ENCODE results near the gene GDF10. TPM values are rescaled to one million over a fixed set of nuclear protein-coding genes. Genes with fewer than 3 reads are reported as not detected.
A peak's percentile ranks its signal among the peaks of the same experiment; 100 is the strongest.

Gene GDF10
- total and polyA plus RNA-seq, 4 donors = 2.3 to 34.7 (median 16.6) TPM

- 85 to 90% methylated on average over 5 of the region's 5 CpGs for WGBS, 2 donors
- peaks cover 0 to 7% (median 5%) of the 10 kb centered on the region in 3 donors for H3K27me3 ChIP-seq (ENCODE audit: control insufficient read depth in 3 of 3, insufficient read depth in 3 of 3, low read length in 2 of 3)
- no peak for TF ChIP-seq CTCF (IDR thresholded peaks at IDR 0.05; ENCODE audit: control extremely low read depth, extremely low read depth)
Observed at GRCh38 chr10:47295411-47295810, 4.6 kb upstream of the GDF10 start.

GRCh38 chr10:47296156-47296894, 3.7 kb upstream of the GDF10 start:
- H3K4me1 ChIP-seq (ENCODE audit: control insufficient read depth in 5 of 5, insufficient read depth in 5 of 5, low read length in 5 of 5) = peaks cover 0 to 51% (median 21%) of the 10 kb centered on the region in 5 donors
- H3K4me3 ChIP-seq = no peak overlapping the region
- H3K36me3 ChIP-seq (ENCODE audit: control insufficient read depth in 4 of 4, insufficient read depth in 4 of 4, low read length in 4 of 4) = peaks cover 0 to 9% (median 0%) of the 10 kb centered on the region in 4 donors
- TF ChIP-seq CTCF (IDR thresholded peaks at IDR 0.05; ENCODE audit: control extremely low read depth, extremely low read depth) = no peak
- H3K27ac ChIP-seq (ENCODE audit: low read depth in 1 of 2, low read length in 1 of 2) = no peak overlapping the region
- H3K9me3 ChIP-seq (ENCODE audit: control insufficient read depth in 4 of 4, insufficient read depth in 3 of 4, low read length in 3 of 4) = peaks cover 0 to 3% (median 0%) of the 10 kb centered on the region in 4 donors
- ATAC-seq (ENCODE audit: insufficient read depth, low FRiP score) (no peak), DNase-seq (peak in 2 of 3 donors; percentile 65 to 77)
- H3K27me3 ChIP-seq (ENCODE audit: control insufficient read depth in 3 of 3, insufficient read depth in 3 of 3, low read length in 2 of 3) = peaks cover 0 to 12% (median 9%) of the 10 kb centered on the region in 3 donors
- WGBS, 2 donors = 39 to 43% methylated on average over 12 of the region's 12 CpGs
- no peak overlapping the region for H3K9ac ChIP-seq (ENCODE audit: insufficient read depth in 1 of 2, low read length in 2 of 2)

More at GRCh38 chr10:47295411-47295810, 4.6 kb upstream of the GDF10 start:
- H3K36me3 ChIP-seq (ENCODE audit: control insufficient read depth in 4 of 4, insufficient read depth in 4 of 4, low read length in 4 of 4) = peaks cover 0 to under 1% (median 0%) of the 10 kb centered on the region in 4 donors
- no peak for ATAC-seq (ENCODE audit: insufficient read depth, low FRiP score)
- H3K9ac ChIP-seq (ENCODE audit: insufficient read depth in 1 of 2, low read length in 2 of 2) = no peak overlapping the region
- H3K9me3 ChIP-seq (ENCODE audit: control insufficient read depth in 4 of 4, insufficient read depth in 3 of 4, low read length in 3 of 4) = peaks cover 0 to 5% (median 0%) of the 10 kb centered on the region in 4 donors
- H3K4me1 ChIP-seq (ENCODE audit: control insufficient read depth in 5 of 5, insufficient read depth in 5 of 5, low read length in 5 of 5) = peaks cover 0 to 51% (median 21%) of the 10 kb centered on the region in 5 donors
- DNase-seq = no peak
- H3K4me3 ChIP-seq = no peak overlapping the region
- H3K27ac ChIP-seq (ENCODE audit: low read depth in 1 of 2, low read length in 1 of 2) = no peak overlapping the region

DNA sequence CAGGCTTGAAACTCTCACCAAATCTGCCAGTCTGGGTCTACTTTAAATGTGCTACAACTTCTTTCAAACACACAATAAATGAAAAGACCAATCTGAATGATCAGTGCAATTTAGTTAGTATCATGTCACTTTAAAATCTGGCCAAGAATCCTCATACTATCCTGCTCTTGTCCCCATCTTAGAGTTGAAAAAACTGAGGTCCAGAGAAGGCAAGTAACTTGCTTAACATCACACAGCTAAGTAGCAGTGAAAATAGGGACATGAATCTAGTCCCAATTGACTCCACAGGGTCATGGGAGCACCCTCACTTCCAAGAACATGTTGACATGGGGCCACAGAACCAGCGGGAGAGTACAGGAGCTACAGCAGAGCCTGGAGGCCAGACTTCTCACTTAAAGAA, 3.1 kb upstream of the GDF10 start:
- Histone ChIP-seq H3K27me3 (ENCODE audit: control insufficient read depth in 3 of 3, insufficient read depth in 3 of 3, low read length in 2 of 3) (peaks cover 0 to 12% (median 9%) of the 10 kb centered on the region in 3 donors), H3K27ac (ENCODE audit: low read depth in 1 of 2, low read length in 1 of 2) (no peak overlapping the region)
- 60 to 78% methylated on average over 1 of the region's 1 CpG for WGBS, 2 donors

More for the DNA sequence above, 3.1 kb upstream of the GDF10 start:
- H3K4me1 ChIP-seq (ENCODE audit: control insufficient read depth in 5 of 5, insufficient read depth in 5 of 5, low read length in 5 of 5) = peaks cover 0 to 55% (median 21%) of the 10 kb centered on the region in 5 donors
- peaks cover 0 to 3% (median 0%) of the 10 kb centered on the region in 4 donors for H3K9me3 ChIP-seq (ENCODE audit: control insufficient read depth in 4 of 4, insufficient read depth in 3 of 4, low read length in 3 of 4)
- H3K36me3 ChIP-seq (ENCODE audit: control insufficient read depth in 4 of 4, insufficient read depth in 4 of 4, low read length in 4 of 4) = peaks cover 0 to 12% (median 0%) of the 10 kb centered on the region in 4 donors
- ATAC-seq (ENCODE audit: insufficient read depth, low FRiP score) = no peak
- peak overlapping the region in 1 of 2 donors; percentile 16 for H3K9ac ChIP-seq (ENCODE audit: insufficient read depth in 1 of 2, low read length in 2 of 2)
- DNase-seq = peak in 1 of 3 donors; percentile 15
- no peak for TF ChIP-seq CTCF (IDR thresholded peaks at IDR 0.05; ENCODE audit: control extremely low read depth, extremely low read depth)
- no peak overlapping the region for H3K4me3 ChIP-seq
